Ovary (tissue), 3 donors: Measurements from ENCODE around the gene TUFT1.

ENCODE experiments used
- CTCF ChIP-seq, 3 donors: fragments of 450-650 bp in 2 of 3; fragments of 200-600 bp in 1 of 3; IDR thresholded peaks; one replicate each; pipeline versions ENCODE4 v1.5.1 to v1.8.0; 2016 to 2022; ENCODE audit warnings: antibody characterized with exemption in 3 of 3, mild to moderate bottlenecking in 1 of 3
- POLR2A ChIP-seq: fragments of 450-650 bp; IDR thresholded peaks from one replicate; pipeline ENCODE4 v1.6.1; 2017; ENCODE audit warnings: antibody characterized with exemption, mild to moderate bottlenecking, moderate library complexity
- donor health status: DM: no; HTN: no; CAD: no.

- TF ChIP-seq CTCF (IDR thresholded peaks at IDR 0.05) (no peak), POLR2A (no peak)
Observed at GRCh38 chr1:151537112-151537511, 3.0 kb upstream of the TUFT1 start.
